Smooth muscle cell (in vitro differentiated cells): ENCODE measurements around the gene PDGFC. TPM values are rescaled to one million over a fixed set of nuclear protein-coding genes. Genes with fewer than 3 reads are reported as not detected.

Source experiments
- DNase-seq: peaks from one replicate; lab custom pipeline; 2025; ENCODE audit not compliant: unreplicated experiment; lab: John Stamatoyannopoulos, UW
- H2AFZ ChIP-seq: fragments of 200-600 bp; sonication (generic); 2 replicates; pipeline ENCODE4 v1.6.0; 2016; ENCODE audit warnings: antibody characterized with exemption, low read depth, mild to moderate bottlenecking
- H3F3A ChIP-seq: fragments of 200-600 bp; sonication (generic); 2 replicates; pipeline ENCODE4 v1.6.0; 2017; ENCODE audit warnings: antibody characterized with exemption, low read depth
- H3K27ac ChIP-seq: fragments of 200-600 bp; sonication (generic); 2 replicates; pipeline ENCODE4 v1.5.1; 2016; ENCODE audit warnings: low read depth, mild to moderate bottlenecking
- H3K27me3 ChIP-seq: fragments of 200-600 bp; sonication (generic); 2 replicates; pipeline ENCODE4 v1.6.1; 2016; ENCODE audit warnings: low read depth, mild to moderate bottlenecking
- H3K36me3 ChIP-seq: fragments of 200-600 bp; sonication (generic); 2 replicates; pipeline ENCODE4 v1.5.1; 2016; ENCODE audit warnings: low read depth
- H3K4me1 ChIP-seq: fragments of 200-600 bp; sonication (generic); 2 replicates; pipeline ENCODE4 v1.5.1; 2016; ENCODE audit warnings: low read depth
- H3K4me2 ChIP-seq: fragments of 200-600 bp; sonication (generic); 2 replicates; pipeline ENCODE4 v1.6.0; 2016; ENCODE audit warnings: mild to moderate bottlenecking
- H3K4me3 ChIP-seq: fragments of 200-600 bp; sonication (generic); 2 replicates; pipeline ENCODE4 v1.5.1; 2016; ENCODE audit warnings: mild to moderate bottlenecking
- H3K79me2 ChIP-seq: fragments of 200-600 bp; sonication (generic); 2 replicates; pipeline ENCODE4 v1.6.0; 2016; ENCODE audit warnings: low read depth, mild to moderate bottlenecking
- H3K9ac ChIP-seq: fragments of 200-600 bp; sonication (generic); 2 replicates; pipeline ENCODE4 v1.6.0; 2016; ENCODE audit warnings: low read depth
- H3K9me3 ChIP-seq: fragments of 200-600 bp; sonication (generic); replicated peaks from 2 replicates; pipeline ENCODE4 v1.5.1; 2016; ENCODE audit warnings: low read depth
- H4K20me1 ChIP-seq: fragments of 200-600 bp; sonication (generic); 2 replicates; pipeline ENCODE4 v1.6.0; 2016; ENCODE audit warnings: low read depth
- WGBS: methylation state at CpG from one replicate; pipeline ENCODE4 v1.1.7; 2016; ENCODE audit warnings: low lambda C conversion rate; 5-methylcytosine and 5-hydroxymethylcytosine counted together
- polyA plus RNA-seq: library from polyadenylated mRNA; unstranded; fragments of >200 nt; fragmentation: Nextera tagmentation; extraction: Ambion mirVana; gene quantifications from 2 replicates; pipeline ENCODE4 v1.2.1, GENCODE V29; 2016
- total RNA-seq: library from RNA; depleted of rRNA; stranded (reverse); fragments of >200 nt; gene quantifications from 2 replicates; pipeline ENCODE4 v1.2.3, GENCODE V29; 2014
- TF ChIP-seq, protein P1 (sequence below): fragments of 200-600 bp; sonication (generic); IDR thresholded peaks from 2 replicates; pipeline ENCODE4 v1.5.1; 2017; ENCODE audit warnings: borderline replicate concordance, mild to moderate bottlenecking, antibody characterized with exemption; ENCODE audit not compliant: insufficient read depth, poor library complexity, severe bottlenecking

The PDGFC gene
- total and polyA plus RNA-seq, 2 experiments from 2014 or later = 56.5 to 135 TPM

DNA sequence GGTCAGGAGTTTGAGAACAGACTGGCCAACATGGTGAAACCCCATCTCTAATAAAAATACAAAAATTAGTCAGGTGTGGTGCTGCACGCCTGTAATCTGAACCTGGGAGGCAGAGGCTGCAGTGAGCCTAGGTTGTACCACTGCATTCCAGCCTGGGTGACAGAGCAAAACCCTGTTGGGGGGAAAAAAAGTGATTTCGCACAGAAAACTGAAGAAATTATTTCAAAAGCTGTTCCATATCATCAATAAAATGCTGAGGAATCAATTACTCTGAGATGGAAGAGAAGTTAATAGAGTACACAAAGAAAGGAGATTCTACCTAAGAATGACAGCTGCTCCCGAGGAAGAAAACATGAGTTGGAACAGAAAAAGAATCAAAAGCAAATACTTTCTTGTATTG is 95.9 kb downstream of the PDGFC start:
- Histone ChIP-seq H3K79me2 (peaks cover 84% of the 10 kb centered on the region), H3K9ac (no peak overlapping the region), H3K4me2 (no peak overlapping the region), H3K4me1 (peaks cover 2% of the 10 kb centered on the region), H3K27ac (peak overlapping the region; percentile 6), H3K36me3 (no peaks in the 10 kb centered on the region), H4K20me1 (peaks cover 56% of the 10 kb centered on the region), H3F3A (peaks cover 6% of the 10 kb centered on the region), H2AFZ (no peak overlapping the region), H3K4me3 (no peak overlapping the region), H3K9me3 (no peaks in the 10 kb centered on the region), H3K27me3 (no peaks in the 10 kb centered on the region)
- TF ChIP-seq, protein P1, sequence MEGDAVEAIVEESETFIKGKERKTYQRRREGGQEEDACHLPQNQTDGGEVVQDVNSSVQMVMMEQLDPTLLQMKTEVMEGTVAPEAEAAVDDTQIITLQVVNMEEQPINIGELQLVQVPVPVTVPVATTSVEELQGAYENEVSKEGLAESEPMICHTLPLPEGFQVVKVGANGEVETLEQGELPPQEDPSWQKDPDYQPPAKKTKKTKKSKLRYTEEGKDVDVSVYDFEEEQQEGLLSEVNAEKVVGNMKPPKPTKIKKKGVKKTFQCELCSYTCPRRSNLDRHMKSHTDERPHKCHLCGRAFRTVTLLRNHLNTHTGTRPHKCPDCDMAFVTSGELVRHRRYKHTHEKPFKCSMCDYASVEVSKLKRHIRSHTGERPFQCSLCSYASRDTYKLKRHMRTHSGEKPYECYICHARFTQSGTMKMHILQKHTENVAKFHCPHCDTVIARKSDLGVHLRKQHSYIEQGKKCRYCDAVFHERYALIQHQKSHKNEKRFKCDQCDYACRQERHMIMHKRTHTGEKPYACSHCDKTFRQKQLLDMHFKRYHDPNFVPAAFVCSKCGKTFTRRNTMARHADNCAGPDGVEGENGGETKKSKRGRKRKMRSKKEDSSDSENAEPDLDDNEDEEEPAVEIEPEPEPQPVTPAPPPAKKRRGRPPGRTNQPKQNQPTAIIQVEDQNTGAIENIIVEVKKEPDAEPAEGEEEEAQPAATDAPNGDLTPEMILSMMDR = no peak
- WGBS = 86% methylated on average over 3 of the region's 3 CpGs
- no peak for DNase-seq

DNA sequence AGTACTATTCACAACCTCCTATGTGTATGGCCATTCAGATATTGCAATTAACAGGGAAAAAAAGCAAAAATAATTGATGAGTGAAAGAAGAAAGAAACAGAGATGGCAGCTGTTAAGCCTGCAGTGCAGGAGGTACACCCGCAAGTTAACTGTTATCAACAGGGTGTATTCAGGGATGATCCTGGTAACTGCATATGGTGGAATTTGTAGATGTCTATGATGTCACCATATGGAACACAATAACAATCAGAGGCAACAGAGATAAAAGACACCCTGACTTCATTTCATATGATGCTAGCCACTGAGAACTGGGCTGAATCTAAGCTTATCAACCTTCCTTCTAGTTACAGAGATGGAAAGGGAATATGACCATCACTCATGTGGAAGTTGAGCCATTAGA is 96.5 kb downstream of the PDGFC start:
- Histone ChIP-seq H3K27me3 (no peaks in the 10 kb centered on the region), H3K79me2 (peaks cover 85% of the 10 kb centered on the region), H3F3A (peaks cover 6% of the 10 kb centered on the region), H3K4me1 (peaks cover 2% of the 10 kb centered on the region), H4K20me1 (peaks cover 63% of the 10 kb centered on the region), H3K9ac (no peak overlapping the region), H2AFZ (no peak overlapping the region), H3K9me3 (no peaks in the 10 kb centered on the region), H3K4me3 (no peak overlapping the region), H3K4me2 (no peak overlapping the region), H3K36me3 (no peaks in the 10 kb centered on the region), H3K27ac (no peak overlapping the region)
- 93% methylated on average over 1 of the region's 1 CpG for WGBS
- DNase-seq = no peak
- TF ChIP-seq, protein P1 = no peak

DNA sequence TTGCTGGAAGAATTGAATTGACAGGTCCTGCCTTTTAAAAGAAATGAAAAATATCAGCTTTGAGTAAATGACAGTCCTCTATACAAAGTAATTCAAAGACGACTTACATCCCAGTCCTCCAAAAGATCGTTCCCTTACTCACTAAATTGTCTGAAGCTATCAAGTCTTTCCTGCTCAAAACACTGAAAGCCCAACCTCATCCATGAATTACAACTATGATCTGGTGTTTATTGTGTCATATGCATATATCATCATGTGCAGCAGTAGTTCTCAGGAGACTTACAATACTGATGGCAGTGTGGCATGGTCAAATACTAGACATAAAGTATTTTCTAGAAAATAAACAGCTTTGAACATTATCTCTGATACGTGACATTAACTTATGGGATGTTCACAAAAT is 97.8 kb downstream of the PDGFC start:
- Histone ChIP-seq H3F3A (no peaks in the 10 kb centered on the region), H3K4me3 (no peak overlapping the region), H3K27ac (no peak overlapping the region), H3K4me1 (no peaks in the 10 kb centered on the region), H3K27me3 (no peaks in the 10 kb centered on the region), H3K4me2 (no peak overlapping the region), H3K9ac (no peak overlapping the region), H2AFZ (no peak overlapping the region), H4K20me1 (peaks cover 73% of the 10 kb centered on the region), H3K36me3 (no peaks in the 10 kb centered on the region), H3K79me2 (peaks cover 97% of the 10 kb centered on the region), H3K9me3 (no peaks in the 10 kb centered on the region)
- 91% methylated on average over 3 of the region's 3 CpGs for WGBS
- DNase-seq = no peak
- TF ChIP-seq, protein P1 = no peak

DNA sequence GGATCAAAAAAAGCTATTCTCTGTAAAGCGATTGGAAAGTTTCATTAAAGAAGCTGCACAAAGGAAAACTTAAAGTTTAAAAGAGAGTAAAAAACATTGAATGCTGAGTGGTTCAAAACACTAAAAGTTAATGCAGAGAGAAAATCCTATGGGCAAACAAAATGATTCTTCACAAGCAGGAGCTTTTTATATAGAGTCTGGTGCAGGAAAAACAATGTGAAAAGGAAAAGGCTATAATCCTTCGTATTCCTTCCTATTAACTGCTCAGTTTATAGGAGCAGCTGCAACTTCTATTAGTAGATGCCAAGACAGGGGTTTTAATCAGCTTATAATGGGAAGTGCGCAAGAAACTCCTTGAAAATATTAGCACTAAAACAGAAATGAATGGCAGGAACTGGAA is 100.7 kb downstream of the PDGFC start:
- no peak overlapping the region for H3K4me2 ChIP-seq
- H2AFZ ChIP-seq = no peak overlapping the region
- no peaks in the 10 kb centered on the region for H3K9me3 ChIP-seq
- 89% methylated on average over 3 of the region's 3 CpGs for WGBS
- TF ChIP-seq, protein P1 = no peak
- H3K79me2 ChIP-seq = peaks cover 97% of the 10 kb centered on the region
- H3K27me3 ChIP-seq = no peaks in the 10 kb centered on the region
- no peak overlapping the region for H3K27ac ChIP-seq
- peaks cover 81% of the 10 kb centered on the region for H4K20me1 ChIP-seq
- H3K36me3 ChIP-seq = no peaks in the 10 kb centered on the region
- H3K4me3 ChIP-seq = no peak overlapping the region
- no peak for DNase-seq
- H3K4me1 ChIP-seq = no peaks in the 10 kb centered on the region
- no peaks in the 10 kb centered on the region for H3F3A ChIP-seq
- H3K9ac ChIP-seq = no peak overlapping the region
